Endothelial cell of umbilical vein (primary cell): ENCODE measurements around the gene SMIM20.

Experiments
- CTCF ChIP-seq, 2 donors: IDR thresholded peaks; 1 replicate in 1 of 2; 2 replicates in 1 of 2; pipeline ENCODE4 v1.5.1; 2011; ENCODE audit warnings: low read length in 2 of 2, mild to moderate bottlenecking in 2 of 2, moderate library complexity in 2 of 2, control low read depth in 1 of 2, inconsistent platforms in 1 of 2, low read depth in 1 of 2; ENCODE audit not compliant: insufficient read depth in 1 of 2; ENCODE audit errors: extremely low read depth in 1 of 2
- MAX ChIP-seq: IDR thresholded peaks from 2 replicates; pipeline ENCODE4 v1.6.1; 2011; ENCODE audit not compliant: insufficient read depth, insufficient read length
- MYC ChIP-seq: IDR thresholded peaks from one replicate; pipeline ENCODE4 v1.6.1; 2011; ENCODE audit warnings: mild to moderate bottlenecking, low read depth, low read length
- POLR2A ChIP-seq: IDR thresholded peaks from 2 replicates; pipeline ENCODE4 v1.6.1; 2012; ENCODE audit warnings: low read depth, mild to moderate bottlenecking, control low read depth, low read length
- POLR2AphosphoS5 ChIP-seq: IDR thresholded peaks from 2 replicates; pipeline ENCODE4 v1.6.1; 2012; ENCODE audit warnings: low read depth, mild to moderate bottlenecking, control low read depth, low read length, moderate library complexity; ENCODE audit not compliant: insufficient read depth

GRCh38 chr4:25908491-25908901, 5.5 kb upstream of the SMIM20 start:
- TF ChIP-seq CTCF (IDR thresholded peaks at IDR 0.05; ENCODE audit: extremely low read depth in 1 of 2, insufficient read depth in 1 of 2, low read depth in 1 of 2, low read length in 2 of 2) (no peak), POLR2A (no peak), MYC (peak; percentile 9), POLR2AphosphoS5 (no peak), MAX (no peak)
